ENCODE measurements around the gene EXOC2.

DNA sequence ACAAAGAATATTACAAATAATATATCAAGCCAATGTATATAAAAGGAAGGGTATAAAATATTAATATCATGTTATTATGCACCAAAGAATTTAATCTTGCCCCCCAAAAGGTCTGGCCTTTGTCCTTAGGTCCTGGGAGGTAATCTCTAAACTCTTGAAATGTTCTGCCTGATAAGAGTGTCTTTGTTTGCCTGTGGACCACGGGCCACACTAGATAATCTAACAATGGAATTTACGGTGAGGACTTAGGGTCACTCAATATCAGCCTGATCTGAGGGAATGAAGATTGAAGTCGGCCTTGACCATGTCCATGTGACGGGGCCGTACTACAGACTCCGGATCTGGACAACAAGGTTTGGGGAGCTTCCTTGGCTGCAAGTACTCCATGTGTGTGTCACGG lies 79.0 kb downstream of the EXOC2 start:
- TF ChIP-seq, protein P1, sequence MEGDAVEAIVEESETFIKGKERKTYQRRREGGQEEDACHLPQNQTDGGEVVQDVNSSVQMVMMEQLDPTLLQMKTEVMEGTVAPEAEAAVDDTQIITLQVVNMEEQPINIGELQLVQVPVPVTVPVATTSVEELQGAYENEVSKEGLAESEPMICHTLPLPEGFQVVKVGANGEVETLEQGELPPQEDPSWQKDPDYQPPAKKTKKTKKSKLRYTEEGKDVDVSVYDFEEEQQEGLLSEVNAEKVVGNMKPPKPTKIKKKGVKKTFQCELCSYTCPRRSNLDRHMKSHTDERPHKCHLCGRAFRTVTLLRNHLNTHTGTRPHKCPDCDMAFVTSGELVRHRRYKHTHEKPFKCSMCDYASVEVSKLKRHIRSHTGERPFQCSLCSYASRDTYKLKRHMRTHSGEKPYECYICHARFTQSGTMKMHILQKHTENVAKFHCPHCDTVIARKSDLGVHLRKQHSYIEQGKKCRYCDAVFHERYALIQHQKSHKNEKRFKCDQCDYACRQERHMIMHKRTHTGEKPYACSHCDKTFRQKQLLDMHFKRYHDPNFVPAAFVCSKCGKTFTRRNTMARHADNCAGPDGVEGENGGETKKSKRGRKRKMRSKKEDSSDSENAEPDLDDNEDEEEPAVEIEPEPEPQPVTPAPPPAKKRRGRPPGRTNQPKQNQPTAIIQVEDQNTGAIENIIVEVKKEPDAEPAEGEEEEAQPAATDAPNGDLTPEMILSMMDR (IDR thresholded peaks at IDR 0.05): no peak
- TF ChIP-seq EZH2 (IDR thresholded peaks at IDR 0.05; ENCODE audit: borderline replicate concordance, insufficient read depth, low read depth, low read length, poor library complexity, severe bottlenecking): no peak

Data from B cell (primary cell).